Neural progenitor cell (in vitro differentiated cells): Measurements from ENCODE around the gene OMG. TPM values are rescaled to one million over a fixed set of nuclear protein-coding genes. Genes with fewer than 3 reads are reported as not detected.

Experiments
- DNase-seq: peaks from one replicate; pipeline ENCODE4 v3.0.0-alpha.2; 2016; ENCODE audit warnings: low spot score
- H2AFZ ChIP-seq: fragments of 200-600 bp; sonication (generic); replicated peaks from 2 replicates; pipeline ENCODE4 v1.6.1; 2016; ENCODE audit warnings: antibody characterized with exemption
- H3F3A ChIP-seq: fragments of 200-600 bp; sonication (generic); 2 replicates; pipeline ENCODE4 v1.6.1; 2016; ENCODE audit warnings: antibody characterized with exemption, low read depth
- H3K27ac ChIP-seq: fragments of 200-600 bp; sonication (generic); 2 replicates; pipeline ENCODE4 v1.5.1; 2016; ENCODE audit warnings: mild to moderate bottlenecking
- H3K27me3 ChIP-seq: fragments of 200-600 bp; sonication (generic); 2 replicates; pipeline ENCODE4 v1.6.1; 2016; ENCODE audit warnings: mild to moderate bottlenecking, moderate library complexity
- H3K36me3 ChIP-seq: fragments of 200-600 bp; sonication (generic); 2 replicates; pipeline ENCODE4 v1.5.1; 2016
- H3K4me1 ChIP-seq: fragments of 200-600 bp; sonication (generic); 2 replicates; pipeline ENCODE4 v1.6.1; 2016; ENCODE audit warnings: mixed run types
- H3K4me2 ChIP-seq: fragments of 200-600 bp; sonication (generic); 2 replicates; pipeline ENCODE4 v1.6.1; 2016
- H3K4me3 ChIP-seq: fragments of 200-600 bp; sonication (generic); 2 replicates; pipeline ENCODE4 v1.5.1; 2016
- H3K79me2 ChIP-seq: fragments of 200-600 bp; sonication (generic); 2 replicates; pipeline ENCODE4 v1.6.1; 2016; ENCODE audit warnings: low read depth
- H3K9ac ChIP-seq: fragments of 200-600 bp; sonication (generic); 2 replicates; pipeline ENCODE4 v1.6.1; 2016
- H3K9me3 ChIP-seq: fragments of 200-600 bp; sonication (generic); 2 replicates; pipeline ENCODE4 v1.5.1; 2016; ENCODE audit warnings: low read depth
- H4K20me1 ChIP-seq: fragments of 200-600 bp; sonication (generic); 2 replicates; pipeline ENCODE4 v1.6.1; 2016; ENCODE audit warnings: low read depth
- H3K27ac Mint-ChIP-seq: 3 replicates; pipeline ENCODE4 v1.8.0; 2021; ENCODE audit warnings: mixed read lengths
- H3K27me3 Mint-ChIP-seq: 2 replicates; pipeline ENCODE4 v1.8.0; 2022; ENCODE audit warnings: low read depth, mild to moderate bottlenecking, inconsistent platforms, moderate library complexity, mixed read lengths; ENCODE audit not compliant: insufficient read depth
- H3K36me3 Mint-ChIP-seq: 3 replicates; pipeline ENCODE4 v1.8.0; 2021; ENCODE audit warnings: mixed read lengths
- H3K4me1 Mint-ChIP-seq: 3 replicates; pipeline ENCODE4 v1.8.0; 2021; ENCODE audit warnings: mixed read lengths
- H3K4me3 Mint-ChIP-seq: 3 replicates; pipeline ENCODE4 v1.8.0; 2021; ENCODE audit warnings: mild to moderate bottlenecking, moderate library complexity, mixed read lengths
- H3K9me3 Mint-ChIP-seq: 3 replicates; pipeline ENCODE4 v1.8.0; 2020; ENCODE audit warnings: mixed read lengths
- CTCF ChIP-seq: fragments of 200-600 bp; sonication (generic); IDR thresholded peaks from 2 replicates; pipeline ENCODE4 v1.5.1; 2017; ENCODE audit warnings: antibody characterized with exemption, mild to moderate bottlenecking
- EZH2 ChIP-seq: fragments of 200-600 bp; sonication (generic); IDR thresholded peaks from 2 replicates; pipeline ENCODE4 v1.6.1; 2017; ENCODE audit warnings: antibody characterized with exemption, mild to moderate bottlenecking, moderate library complexity
- EZH2phosphoT487 ChIP-seq: fragments of 200-600 bp; sonication (generic); IDR thresholded peaks from 2 replicates; pipeline ENCODE4 v1.6.1; 2017; ENCODE audit warnings: antibody characterized with exemption
- total RNA-seq: library from RNA; depleted of rRNA; stranded (reverse); fragments of >200 nt; gene quantifications from 2 replicates; pipeline ENCODE4 v1.2.3, GENCODE V29; 2015; ENCODE audit warnings: low replicate concordance

Gene OMG
- total RNA-seq, 1 donor from 2014 or later: not detected

GRCh38 chr17:31320241-31320640 lies 23.2 kb upstream of the OMG start:
- Histone ChIP-seq H3K79me2 (no peaks in the 10 kb centered on the region), H3K9ac (no peak overlapping the region), H3K36me3 (no peaks in the 10 kb centered on the region), H4K20me1 (no peaks in the 10 kb centered on the region), H3K27ac (no peak overlapping the region), H3K4me3 (no peak overlapping the region), H3K27me3 (no peaks in the 10 kb centered on the region), H3F3A (peaks cover 7% of the 10 kb centered on the region), H2AFZ (no peak overlapping the region), H3K9me3 (no peaks in the 10 kb centered on the region), H3K4me2 (no peak overlapping the region), H3K4me1 (peaks cover 7% of the 10 kb centered on the region)
- no peak overlapping the region for H3K27ac Mint-ChIP-seq
- TF ChIP-seq EZH2 (no peak), EZH2phosphoT487 (no peak), CTCF (no peak)
- H3K27me3 Mint-ChIP-seq: no peaks in the 10 kb centered on the region
- no peaks in the 10 kb centered on the region for H3K36me3 Mint-ChIP-seq
- H3K4me3 Mint-ChIP-seq: no peak overlapping the region
- no peak for DNase-seq
- H3K9me3 Mint-ChIP-seq: no peaks in the 10 kb centered on the region
- no peaks in the 10 kb centered on the region for H3K4me1 Mint-ChIP-seq

GRCh38 chr17:31318851-31319661 lies 22.0 kb upstream of the OMG start:
- Histone ChIP-seq H3K4me1 (peaks cover 7% of the 10 kb centered on the region), H3K27ac (no peak overlapping the region), H3K79me2 (no peaks in the 10 kb centered on the region), H3K9me3 (no peaks in the 10 kb centered on the region), H4K20me1 (no peaks in the 10 kb centered on the region), H3K9ac (no peak overlapping the region), H3K4me3 (no peak overlapping the region), H3F3A (peaks cover 7% of the 10 kb centered on the region), H3K27me3 (no peaks in the 10 kb centered on the region), H3K36me3 (no peaks in the 10 kb centered on the region), H2AFZ (no peak overlapping the region), H3K4me2 (no peak overlapping the region)
- H3K4me3 Mint-ChIP-seq: no peak overlapping the region
- H3K36me3 Mint-ChIP-seq: peaks cover 3% of the 10 kb centered on the region
- H3K4me1 Mint-ChIP-seq: no peaks in the 10 kb centered on the region
- H3K9me3 Mint-ChIP-seq: no peaks in the 10 kb centered on the region
- H3K27me3 Mint-ChIP-seq: no peaks in the 10 kb centered on the region
- no peak overlapping the region for H3K27ac Mint-ChIP-seq
- TF ChIP-seq EZH2phosphoT487: no peak
- TF ChIP-seq CTCF: no peak
- no peak for TF ChIP-seq EZH2
- no peak for DNase-seq

- Mint-ChIP-seq H3K9me3 (no peaks in the 10 kb centered on the region), H3K36me3 (peaks cover 3% of the 10 kb centered on the region), H3K27ac (no peak overlapping the region), H3K27me3 (no peaks in the 10 kb centered on the region), H3K4me1 (no peaks in the 10 kb centered on the region), H3K4me3 (no peak overlapping the region)
- H3K4me3 ChIP-seq: no peak overlapping the region
- H3K9me3 ChIP-seq: no peaks in the 10 kb centered on the region
- peak; percentile 18 for DNase-seq
- H3K27me3 ChIP-seq: no peaks in the 10 kb centered on the region
- H3K9ac ChIP-seq: no peak overlapping the region
- peaks cover 7% of the 10 kb centered on the region for H3F3A ChIP-seq
- H3K36me3 ChIP-seq: no peaks in the 10 kb centered on the region
- peaks cover 7% of the 10 kb centered on the region for H3K4me1 ChIP-seq
- no peaks in the 10 kb centered on the region for H4K20me1 ChIP-seq
- no peak for TF ChIP-seq CTCF
- no peak for TF ChIP-seq EZH2phosphoT487
- TF ChIP-seq EZH2: no peak
- no peak overlapping the region for H3K4me2 ChIP-seq
- no peaks in the 10 kb centered on the region for H3K79me2 ChIP-seq
- H2AFZ ChIP-seq: no peak overlapping the region
- H3K27ac ChIP-seq: peak overlapping the region; percentile 17
These were observed 21.3 kb upstream of the OMG start for GRCh38 chr17:31318298-31318801.
